Hepatocyte (in vitro differentiated cells): ENCODE results near the gene NCAPH2. TPM values are rescaled to one million over a fixed set of nuclear protein-coding genes. Genes with fewer than 3 reads are reported as not detected.

Source experiments
- DNase-seq: peaks from one replicate; pipeline ENCODE4 v3.0.0-alpha.2; 2016; ENCODE audit warnings: low spot score
- H2AFZ ChIP-seq: fragments of 200-600 bp; sonication (generic); 2 replicates; pipeline ENCODE4 v1.6.0; 2016; ENCODE audit warnings: antibody characterized with exemption, mild to moderate bottlenecking
- H3K27ac ChIP-seq: fragments of 200-600 bp; sonication (generic); 2 replicates; pipeline ENCODE4 v1.5.1; 2016; ENCODE audit warnings: mild to moderate bottlenecking
- H3K27me3 ChIP-seq: fragments of 200-600 bp; sonication (generic); 2 replicates; pipeline ENCODE4 v1.6.1; 2016
- H3K36me3 ChIP-seq: fragments of 200-600 bp; sonication (generic); replicated peaks from 2 replicates; pipeline ENCODE4 v1.5.1; 2016; ENCODE audit warnings: low read depth; ENCODE audit not compliant: insufficient read depth
- H3K4me1 ChIP-seq: fragments of 200-600 bp; sonication (generic); 2 replicates; pipeline ENCODE4 v1.5.1; 2016; ENCODE audit warnings: mild to moderate bottlenecking, moderate library complexity; ENCODE audit not compliant: insufficient read depth
- H3K4me2 ChIP-seq: fragments of 200-600 bp; sonication (generic); 2 replicates; pipeline ENCODE4 v1.6.0; 2016
- H3K4me3 ChIP-seq: fragments of 200-600 bp; sonication (generic); 2 replicates; pipeline ENCODE4 v1.5.1; 2016; ENCODE audit warnings: mild to moderate bottlenecking
- H3K79me2 ChIP-seq: fragments of 200-600 bp; sonication (generic); 2 replicates; pipeline ENCODE4 v1.6.0; 2017; ENCODE audit warnings: mild to moderate bottlenecking
- H3K9me2 ChIP-seq: fragments of 200-600 bp; sonication (generic); replicated peaks from 2 replicates; pipeline ENCODE4 v1.6.0; 2017; ENCODE audit warnings: mild to moderate bottlenecking; ENCODE audit not compliant: insufficient read depth
- H3K9me3 ChIP-seq: fragments of 200-600 bp; sonication (generic); 2 replicates; pipeline ENCODE4 v1.5.1; 2016; ENCODE audit warnings: low read depth, mild to moderate bottlenecking
- H4K20me1 ChIP-seq: fragments of 200-600 bp; sonication (generic); 2 replicates; pipeline ENCODE4 v1.6.0; 2016; ENCODE audit warnings: mild to moderate bottlenecking; ENCODE audit not compliant: insufficient read depth, poor library complexity, severe bottlenecking
- EZH2 ChIP-seq: fragments of 200-600 bp; sonication (generic); IDR thresholded peaks from 2 replicates; pipeline ENCODE4 v1.6.1; 2016; ENCODE audit warnings: antibody characterized with exemption, mild to moderate bottlenecking, borderline replicate concordance
- EZH2phosphoT487 ChIP-seq: fragments of 200-600 bp; sonication (generic); IDR thresholded peaks from one replicate; pipeline ENCODE4 v1.6.1; 2018; ENCODE audit warnings: antibody characterized with exemption, mild to moderate bottlenecking, low read depth, moderate library complexity; ENCODE audit not compliant: unreplicated experiment, severe bottlenecking
- WGBS: methylation state at CpG from one replicate; pipeline ENCODE4 v1.1.6; 2016; ENCODE audit warnings: low lambda C conversion rate; ENCODE audit errors: missing lambda C conversion rate; 5-methylcytosine and 5-hydroxymethylcytosine counted together
- polyA plus RNA-seq: library from polyadenylated mRNA; unstranded; fragments of >200 nt; fragmentation: Nextera tagmentation; extraction: Ambion mirVana; gene quantifications from 2 replicates; pipeline ENCODE4 v1.2.1, GENCODE V29; 2016
- total RNA-seq: library from RNA; depleted of rRNA; stranded (reverse); fragments of >200 nt; gene quantifications from 2 replicates; pipeline ENCODE4 v1.2.3, GENCODE V29; 2014
- TF ChIP-seq, protein P1 (sequence below): fragments of 200-600 bp; sonication (generic); IDR thresholded peaks from 2 replicates; pipeline ENCODE4 v1.5.1; 2016; ENCODE audit warnings: antibody characterized with exemption, mild to moderate bottlenecking; ENCODE audit not compliant: poor library complexity

The NCAPH2 gene
- total and polyA plus RNA-seq, 2 experiments from 2014 or later: 25.6 to 40.6 TPM

DNA sequence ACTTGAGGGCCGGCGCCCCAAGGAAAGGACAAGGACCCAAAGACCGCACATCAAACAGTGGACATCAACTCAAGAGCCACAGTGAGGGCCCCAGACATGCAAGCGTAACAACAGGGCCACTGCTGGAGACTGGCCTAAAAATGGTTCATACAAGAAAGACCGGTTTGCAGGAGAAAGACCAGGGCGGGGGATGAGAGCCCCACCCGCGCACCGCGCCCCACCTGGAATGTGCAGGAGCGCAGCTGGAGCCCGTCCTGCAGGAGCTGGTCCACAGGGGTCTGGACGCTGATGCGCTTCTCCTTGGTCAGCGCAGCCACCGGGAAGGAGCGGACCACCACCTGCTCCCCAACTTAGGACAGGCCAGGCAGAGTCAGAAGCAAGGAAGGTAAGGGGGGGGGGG, 47.1 kb upstream of the NCAPH2 start:
- Histone ChIP-seq H3K27me3 (no peaks in the 10 kb centered on the region), H3K79me2 (no peaks in the 10 kb centered on the region), H3K4me1 (no peaks in the 10 kb centered on the region), H3K9me2 (no peaks in the 10 kb centered on the region), H2AFZ (no peak overlapping the region), H3K9me3 (no peaks in the 10 kb centered on the region), H3K27ac (no peak overlapping the region), H3K36me3 (no peaks in the 10 kb centered on the region), H3K4me3 (no peak overlapping the region), H3K4me2 (no peak overlapping the region), H4K20me1 (no peaks in the 10 kb centered on the region)
- 96% methylated on average over 17 of the region's 17 CpGs for whole genome bisulfite sequencing
- TF ChIP-seq EZH2phosphoT487 (no peak), EZH2 (no peak)
- TF ChIP-seq, protein P1, sequence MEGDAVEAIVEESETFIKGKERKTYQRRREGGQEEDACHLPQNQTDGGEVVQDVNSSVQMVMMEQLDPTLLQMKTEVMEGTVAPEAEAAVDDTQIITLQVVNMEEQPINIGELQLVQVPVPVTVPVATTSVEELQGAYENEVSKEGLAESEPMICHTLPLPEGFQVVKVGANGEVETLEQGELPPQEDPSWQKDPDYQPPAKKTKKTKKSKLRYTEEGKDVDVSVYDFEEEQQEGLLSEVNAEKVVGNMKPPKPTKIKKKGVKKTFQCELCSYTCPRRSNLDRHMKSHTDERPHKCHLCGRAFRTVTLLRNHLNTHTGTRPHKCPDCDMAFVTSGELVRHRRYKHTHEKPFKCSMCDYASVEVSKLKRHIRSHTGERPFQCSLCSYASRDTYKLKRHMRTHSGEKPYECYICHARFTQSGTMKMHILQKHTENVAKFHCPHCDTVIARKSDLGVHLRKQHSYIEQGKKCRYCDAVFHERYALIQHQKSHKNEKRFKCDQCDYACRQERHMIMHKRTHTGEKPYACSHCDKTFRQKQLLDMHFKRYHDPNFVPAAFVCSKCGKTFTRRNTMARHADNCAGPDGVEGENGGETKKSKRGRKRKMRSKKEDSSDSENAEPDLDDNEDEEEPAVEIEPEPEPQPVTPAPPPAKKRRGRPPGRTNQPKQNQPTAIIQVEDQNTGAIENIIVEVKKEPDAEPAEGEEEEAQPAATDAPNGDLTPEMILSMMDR: no peak
- DNase-seq: no peak

DNA sequence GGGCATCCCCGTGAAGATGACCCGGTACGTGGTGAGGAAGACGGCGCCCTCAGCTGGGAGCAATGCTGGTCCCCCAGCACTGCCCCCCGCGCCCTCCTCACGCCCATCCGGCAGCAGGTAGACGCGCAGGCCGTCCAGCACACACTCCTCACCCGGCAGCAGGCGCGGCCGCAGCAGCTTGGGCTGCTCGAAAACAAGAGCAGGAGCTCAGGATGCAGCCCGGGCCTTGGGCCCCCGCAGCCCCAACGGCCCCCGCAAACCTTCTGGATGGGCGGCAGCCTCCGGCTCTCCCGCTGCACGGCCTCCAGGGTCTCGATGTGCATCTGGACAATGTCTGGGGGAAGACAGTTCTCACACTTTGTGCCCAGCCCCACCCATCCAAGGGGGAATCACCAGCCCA, 46.5 kb upstream of the NCAPH2 start:
- Histone ChIP-seq H3K4me3 (no peak overlapping the region), H2AFZ (no peak overlapping the region), H3K4me1 (no peaks in the 10 kb centered on the region), H3K36me3 (no peaks in the 10 kb centered on the region), H3K9me3 (no peaks in the 10 kb centered on the region), H3K79me2 (no peaks in the 10 kb centered on the region), H3K27me3 (no peaks in the 10 kb centered on the region), H3K27ac (no peak overlapping the region), H3K9me2 (no peaks in the 10 kb centered on the region), H4K20me1 (no peaks in the 10 kb centered on the region), H3K4me2 (no peak overlapping the region)
- WGBS: 96% methylated on average over 17 of the region's 26 CpGs
- TF ChIP-seq EZH2phosphoT487: no peak
- TF ChIP-seq, protein P1: no peak
- TF ChIP-seq EZH2: no peak
- no peak for DNase-seq

DNA sequence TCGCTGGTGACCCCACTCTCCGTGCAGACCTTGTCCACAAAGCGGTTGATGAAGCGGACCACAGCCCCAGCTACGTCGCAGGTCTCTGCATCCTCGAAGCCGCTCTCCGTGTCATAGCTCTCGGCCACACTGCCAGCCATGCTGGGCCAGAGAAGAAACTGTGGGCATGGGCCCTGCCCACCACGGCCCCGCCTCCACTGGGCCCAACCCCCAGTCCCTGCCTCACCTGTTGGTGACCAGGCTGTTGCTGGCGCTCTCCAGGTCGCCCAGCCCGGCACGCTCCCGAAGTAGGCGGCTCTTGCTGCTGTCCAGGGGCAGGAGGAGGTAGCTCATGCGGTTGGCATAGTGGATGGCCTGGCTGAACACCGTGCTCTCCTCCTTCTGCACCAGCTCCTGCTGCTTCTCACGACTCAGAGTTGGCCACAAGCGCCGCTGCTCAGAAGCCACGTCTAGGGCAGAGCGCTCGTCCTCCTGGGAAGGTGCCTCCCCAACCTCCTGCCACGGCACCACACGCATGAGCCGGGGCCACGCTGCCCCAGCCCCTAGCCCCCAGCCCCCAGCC, 46.0 kb upstream of the NCAPH2 start:
- no peaks in the 10 kb centered on the region for H3K36me3 ChIP-seq
- DNase-seq: no peak
- WGBS: 97% methylated on average over 19 of the region's 30 CpGs

More for the DNA sequence above, 46.0 kb upstream of the NCAPH2 start:
- Histone ChIP-seq H4K20me1 (no peaks in the 10 kb centered on the region), H3K4me1 (no peaks in the 10 kb centered on the region), H3K27me3 (no peaks in the 10 kb centered on the region), H3K4me2 (no peak overlapping the region), H3K4me3 (no peak overlapping the region), H3K9me2 (no peaks in the 10 kb centered on the region), H3K27ac (no peak overlapping the region), H3K9me3 (no peaks in the 10 kb centered on the region), H3K79me2 (no peaks in the 10 kb centered on the region), H2AFZ (no peak overlapping the region)
- TF ChIP-seq EZH2phosphoT487 (no peak), EZH2 (no peak)
- TF ChIP-seq, protein P1: no peak
